Endothelial cell (in vitro differentiated cells): ENCODE results near the gene TXNDC2. TPM values are rescaled to one million over a fixed set of nuclear protein-coding genes. Genes with fewer than 3 reads are reported as not detected.

Experiments
- DNase-seq: peaks from one replicate; pipeline ENCODE4 v3.0.0; 2021; ENCODE audit warnings: low spot score
- H3K27ac Mint-ChIP-seq: one replicate; pipeline ENCODE4 v1.8.0; 2021; ENCODE audit warnings: mixed read lengths, inconsistent platforms; ENCODE audit not compliant: unreplicated experiment
- H3K27me3 Mint-ChIP-seq: one replicate; pipeline ENCODE4 v1.8.0; 2021; ENCODE audit warnings: mild to moderate bottlenecking, moderate library complexity, mixed read lengths, inconsistent platforms; ENCODE audit not compliant: unreplicated experiment
- H3K36me3 Mint-ChIP-seq: one replicate; pipeline ENCODE4 v1.8.0; 2021; ENCODE audit warnings: mild to moderate bottlenecking, low read depth, mixed read lengths, inconsistent platforms; ENCODE audit not compliant: unreplicated experiment
- H3K4me1 Mint-ChIP-seq: one replicate; pipeline ENCODE4 v1.8.0; 2021; ENCODE audit warnings: mild to moderate bottlenecking, mixed read lengths, inconsistent platforms; ENCODE audit not compliant: unreplicated experiment
- H3K4me3 Mint-ChIP-seq: one replicate; pipeline ENCODE4 v1.8.0; 2021; ENCODE audit warnings: mild to moderate bottlenecking, mixed read lengths, inconsistent platforms; ENCODE audit not compliant: unreplicated experiment
- H3K9me3 Mint-ChIP-seq: one replicate; pipeline ENCODE4 v1.8.0; 2021; ENCODE audit warnings: mixed read lengths, inconsistent platforms; ENCODE audit not compliant: unreplicated experiment
- CTCF ChIP-seq: fragments of 200-600 bp; sonication (generic); IDR thresholded peaks from one replicate; pipeline ENCODE4 v1.5.0; 2021; ENCODE audit warnings: antibody characterized with exemption; ENCODE audit not compliant: unreplicated experiment
- total RNA-seq: library from RNA; stranded (reverse); fragmentation: NEBNext Ultra II Directional; extraction: Animal tissue kit (Norgen Biotek cat#: 25700); gene quantifications from one replicate; pipeline ENCODE4 v1.2.1, GENCODE V29; 2021; ENCODE audit not compliant: unreplicated experiment

The TXNDC2 gene
- total RNA-seq, 1 donor from 2014 or later: not detected

- Mint-ChIP-seq H3K9me3 (peaks cover 11% of the 10 kb centered on the region), H3K27me3 (peaks cover 8% of the 10 kb centered on the region), H3K36me3 (peaks cover 41% of the 10 kb centered on the region), H3K27ac (no peak overlapping the region), H3K4me3 (peak overlapping the region; percentile 31), H3K4me1 (peaks cover 18% of the 10 kb centered on the region)
- no peak for TF ChIP-seq CTCF
- DNase-seq: no peak
These were observed 22.5 kb upstream of the TXNDC2 start for GRCh38 chr18:9863282-9863681.

- H3K4me1 Mint-ChIP-seq: peaks cover 36% of the 10 kb centered on the region
- TF ChIP-seq CTCF: no peak
- DNase-seq: no peak
- H3K27me3 Mint-ChIP-seq: peaks cover 9% of the 10 kb centered on the region
- H3K4me3 Mint-ChIP-seq: peak overlapping the region; percentile 56
- peaks cover 30% of the 10 kb centered on the region for H3K36me3 Mint-ChIP-seq
- H3K9me3 Mint-ChIP-seq: peaks cover 11% of the 10 kb centered on the region
- H3K27ac Mint-ChIP-seq: no peak overlapping the region
These were observed 19.8 kb upstream of the TXNDC2 start for GRCh38 chr18:9865764-9866490.

- Mint-ChIP-seq H3K27ac (no peak overlapping the region), H3K4me3 (no peak overlapping the region), H3K27me3 (peaks cover 9% of the 10 kb centered on the region), H3K4me1 (peaks cover 41% of the 10 kb centered on the region), H3K36me3 (peaks cover 27% of the 10 kb centered on the region), H3K9me3 (peaks cover 11% of the 10 kb centered on the region)
- no peak for TF ChIP-seq CTCF
- no peak for DNase-seq
These were observed 19.1 kb upstream of the TXNDC2 start for GRCh38 chr18:9866627-9867026.

- H3K27me3 Mint-ChIP-seq: peaks cover 9% of the 10 kb centered on the region
- no peak overlapping the region for H3K27ac Mint-ChIP-seq
- no peak for DNase-seq
- no peak overlapping the region for H3K4me3 Mint-ChIP-seq
- H3K9me3 Mint-ChIP-seq: peaks cover 11% of the 10 kb centered on the region
- H3K4me1 Mint-ChIP-seq: peaks cover 41% of the 10 kb centered on the region
- TF ChIP-seq CTCF: no peak
- peaks cover 25% of the 10 kb centered on the region for H3K36me3 Mint-ChIP-seq
These were observed 18.6 kb upstream of the TXNDC2 start for GRCh38 chr18:9867071-9867594.
